T-helper 2 cell treated with Interferon-gamma antibody and Interleukin-4, amounts not matched to agents 5 μg/mL and 100 μg/mL, for 36 hours (primary cell): ENCODE results near the gene CNTFR.

Experiments
- DNase-seq: peaks from one replicate; pipeline ENCODE4 v3.0.0; 2021; ENCODE audit warnings: low spot score
- H3K27ac Mint-ChIP-seq: one replicate; pipeline ENCODE4 v1.8.0; 2021; ENCODE audit warnings: mild to moderate bottlenecking, mixed read lengths
- H3K27me3 Mint-ChIP-seq: one replicate; pipeline ENCODE4 v1.8.0; 2021; ENCODE audit warnings: low read depth, mixed read lengths
- H3K36me3 Mint-ChIP-seq: one replicate; pipeline ENCODE4 v1.8.0; 2021; ENCODE audit warnings: low read depth, mixed read lengths
- H3K4me1 Mint-ChIP-seq: one replicate; pipeline ENCODE4 v1.8.0; 2021; ENCODE audit warnings: low read depth, mixed read lengths
- H3K4me3 Mint-ChIP-seq: one replicate; pipeline ENCODE4 v1.8.0; 2022; ENCODE audit warnings: mild to moderate bottlenecking, moderate library complexity, mixed read lengths
- H3K9me3 Mint-ChIP-seq: one replicate; pipeline ENCODE4 v1.8.0; 2021; ENCODE audit warnings: mixed read lengths

Gene CNTFR

DNA sequence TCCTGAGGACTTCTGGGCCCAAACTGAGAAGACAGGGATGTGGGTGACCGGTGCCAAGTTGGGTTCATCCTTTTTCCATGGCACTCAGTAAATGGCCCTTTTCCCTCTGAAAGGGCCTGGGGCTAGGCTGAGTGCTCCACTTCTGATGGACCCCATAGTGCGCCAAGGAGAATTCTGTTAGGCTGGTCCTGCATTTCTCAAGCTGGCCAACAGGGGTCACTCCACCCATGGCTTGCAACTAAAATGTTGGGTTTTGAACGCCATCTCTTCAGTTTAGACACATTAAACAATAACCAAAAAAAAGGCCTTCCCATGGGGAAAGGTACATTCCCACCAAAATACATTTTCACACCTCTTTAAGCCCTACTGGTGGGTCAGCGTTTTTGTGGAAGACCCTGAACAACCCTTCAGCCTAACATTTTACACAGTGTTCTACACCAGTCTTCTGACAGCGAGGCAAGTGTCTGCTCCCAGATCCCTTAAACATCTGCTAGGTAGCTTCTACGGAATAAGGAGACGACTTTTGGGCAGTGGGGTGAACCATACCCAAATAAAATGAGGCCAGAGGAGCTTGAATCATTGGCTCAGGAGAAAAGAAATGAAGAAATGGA, 27.3 kb downstream of the CNTFR start:
- H3K4me1 Mint-ChIP-seq: no peaks in the 10 kb centered on the region
- no peak overlapping the region for H3K4me3 Mint-ChIP-seq
- no peak overlapping the region for H3K27ac Mint-ChIP-seq
- H3K36me3 Mint-ChIP-seq: no peaks in the 10 kb centered on the region
- H3K27me3 Mint-ChIP-seq: peaks cover 15% of the 10 kb centered on the region
- DNase-seq: no peak
- no peaks in the 10 kb centered on the region for H3K9me3 Mint-ChIP-seq

GRCh38 chr9:34560599-34561214, 28.8 kb downstream of the CNTFR start:
- Mint-ChIP-seq H3K36me3 (no peaks in the 10 kb centered on the region), H3K4me3 (no peak overlapping the region), H3K27ac (no peak overlapping the region), H3K9me3 (no peaks in the 10 kb centered on the region), H3K27me3 (peaks cover 9% of the 10 kb centered on the region), H3K4me1 (no peaks in the 10 kb centered on the region)
- DNase-seq: no peak

GRCh38 chr9:34559624-34560455, 29.7 kb downstream of the CNTFR start:
- H3K4me1 Mint-ChIP-seq: no peaks in the 10 kb centered on the region
- H3K36me3 Mint-ChIP-seq: no peaks in the 10 kb centered on the region
- no peak overlapping the region for H3K4me3 Mint-ChIP-seq
- no peaks in the 10 kb centered on the region for H3K9me3 Mint-ChIP-seq
- no peak overlapping the region for H3K27ac Mint-ChIP-seq
- no peak for DNase-seq
- peaks cover 9% of the 10 kb centered on the region for H3K27me3 Mint-ChIP-seq

- DNase-seq: no peak
- no peaks in the 10 kb centered on the region for H3K36me3 Mint-ChIP-seq
- H3K9me3 Mint-ChIP-seq: no peaks in the 10 kb centered on the region
- no peak overlapping the region for H3K4me3 Mint-ChIP-seq
- H3K4me1 Mint-ChIP-seq: no peaks in the 10 kb centered on the region
- H3K27me3 Mint-ChIP-seq: peaks cover 9% of the 10 kb centered on the region
- H3K27ac Mint-ChIP-seq: no peak overlapping the region
Observed at GRCh38 chr9:34558919-34559623, 30.5 kb downstream of the CNTFR start.

DNA sequence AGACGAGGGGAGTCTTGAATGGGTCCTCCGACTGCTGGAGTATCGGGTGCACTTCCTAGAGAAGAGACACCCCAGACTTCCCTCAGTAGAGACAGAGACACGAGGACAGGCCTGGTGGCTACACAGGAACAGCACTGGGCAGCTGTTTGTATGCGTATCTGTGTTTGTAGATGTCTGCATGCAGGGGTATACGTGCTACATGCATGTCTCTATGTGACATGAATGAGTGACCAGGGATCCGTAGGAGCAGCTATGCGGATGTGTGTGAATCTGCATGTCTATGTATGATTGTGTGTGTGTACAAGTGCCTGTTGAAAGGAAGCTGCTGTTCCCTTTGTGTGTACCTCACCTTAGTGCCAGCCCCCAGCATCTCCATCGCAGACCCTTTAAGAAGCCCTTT, 31.2 kb downstream of the CNTFR start:
- no peak overlapping the region for H3K27ac Mint-ChIP-seq
- peaks cover 9% of the 10 kb centered on the region for H3K27me3 Mint-ChIP-seq
- DNase-seq: no peak
- H3K4me3 Mint-ChIP-seq: no peak overlapping the region
- H3K36me3 Mint-ChIP-seq: no peaks in the 10 kb centered on the region
- H3K9me3 Mint-ChIP-seq: no peaks in the 10 kb centered on the region
- no peaks in the 10 kb centered on the region for H3K4me1 Mint-ChIP-seq

DNA sequence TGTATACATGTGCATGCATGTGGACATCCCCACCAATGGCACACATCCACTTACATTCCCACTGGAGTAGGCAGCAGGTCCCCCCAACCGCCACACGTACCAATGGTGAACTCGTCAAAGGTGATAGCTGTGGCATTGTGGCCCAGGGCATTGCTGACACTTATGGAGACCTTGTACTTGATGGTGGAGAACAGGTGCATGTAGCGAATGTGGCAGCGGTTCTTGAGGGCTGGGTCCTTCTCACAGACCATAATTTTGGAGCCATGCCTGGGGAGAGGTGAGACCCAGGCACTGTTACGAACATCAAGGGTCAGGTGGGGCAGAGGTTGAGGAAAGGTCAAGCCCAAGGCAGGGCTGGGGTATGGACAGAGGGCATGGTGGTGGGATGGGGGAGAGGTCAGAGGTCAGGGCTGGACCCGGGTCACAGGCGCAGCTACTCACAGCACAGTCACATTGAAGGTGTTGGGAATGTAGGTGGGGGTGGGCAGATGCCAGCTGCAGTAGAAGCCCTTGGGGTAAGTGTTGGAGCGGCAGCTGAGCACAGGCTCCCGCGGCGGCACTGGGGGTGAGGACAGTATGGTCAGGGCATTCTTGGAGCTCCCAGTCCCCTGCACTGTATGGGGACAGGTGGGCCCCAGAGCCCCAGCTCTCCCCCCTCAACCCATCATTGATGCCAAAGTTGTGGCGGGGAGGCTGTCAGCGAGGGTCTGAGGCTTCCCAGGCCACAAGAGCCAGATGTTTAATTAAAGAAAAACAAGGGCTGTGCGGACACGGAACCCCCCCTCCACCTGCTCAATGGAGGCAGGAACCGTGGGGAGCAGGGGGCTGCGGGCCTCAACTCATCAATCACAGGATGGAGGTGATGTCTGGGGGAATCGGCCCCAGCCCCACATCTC, 31.9 kb downstream of the CNTFR start:
- no peaks in the 10 kb centered on the region for H3K36me3 Mint-ChIP-seq
- peaks cover 9% of the 10 kb centered on the region for H3K27me3 Mint-ChIP-seq
- H3K9me3 Mint-ChIP-seq: no peaks in the 10 kb centered on the region
- no peak for DNase-seq
- no peaks in the 10 kb centered on the region for H3K4me1 Mint-ChIP-seq
- H3K27ac Mint-ChIP-seq: no peak overlapping the region
- H3K4me3 Mint-ChIP-seq: no peak overlapping the region

GRCh38 chr9:34556949-34557348, 32.6 kb downstream of the CNTFR start:
- Mint-ChIP-seq H3K27ac (no peak overlapping the region), H3K4me1 (no peaks in the 10 kb centered on the region), H3K27me3 (peaks cover 9% of the 10 kb centered on the region), H3K36me3 (no peaks in the 10 kb centered on the region), H3K9me3 (no peaks in the 10 kb centered on the region), H3K4me3 (no peak overlapping the region)
- DNase-seq: no peak

- Mint-ChIP-seq H3K4me3 (no peak overlapping the region), H3K9me3 (no peaks in the 10 kb centered on the region), H3K4me1 (no peaks in the 10 kb centered on the region), H3K36me3 (no peaks in the 10 kb centered on the region), H3K27me3 (peaks cover 8% of the 10 kb centered on the region), H3K27ac (no peak overlapping the region)
- no peak for DNase-seq
Observed at GRCh38 chr9:34555936-34556525, 33.5 kb downstream of the CNTFR start.

DNA sequence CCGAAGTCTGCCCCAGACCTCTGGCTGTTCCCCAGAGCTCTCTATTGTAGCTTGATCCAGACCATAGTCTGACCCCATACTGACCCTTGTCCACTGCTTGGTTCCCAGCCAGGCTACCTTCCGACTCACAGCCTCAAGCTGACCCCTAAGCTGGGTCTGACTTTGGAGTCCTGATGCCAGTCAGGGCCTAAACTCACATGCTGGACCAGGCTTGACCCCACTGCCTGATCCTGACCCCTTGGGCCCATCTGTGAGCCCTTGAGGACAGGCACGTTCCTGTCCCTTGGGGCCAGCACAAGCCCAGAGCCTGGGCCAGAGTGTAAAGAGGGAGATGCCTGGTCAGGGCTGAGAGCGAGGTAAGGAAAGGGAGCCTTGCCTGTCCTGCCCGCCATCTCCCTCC, 34.0 kb downstream of the CNTFR start:
- no peaks in the 10 kb centered on the region for H3K4me1 Mint-ChIP-seq
- DNase-seq: no peak
- H3K27ac Mint-ChIP-seq: no peak overlapping the region
- peaks cover 8% of the 10 kb centered on the region for H3K27me3 Mint-ChIP-seq
- H3K36me3 Mint-ChIP-seq: no peaks in the 10 kb centered on the region
- no peak overlapping the region for H3K4me3 Mint-ChIP-seq
- no peaks in the 10 kb centered on the region for H3K9me3 Mint-ChIP-seq

- H3K27me3 Mint-ChIP-seq: peaks cover 4% of the 10 kb centered on the region
- DNase-seq: no peak
- no peak overlapping the region for H3K4me3 Mint-ChIP-seq
- H3K4me1 Mint-ChIP-seq: no peaks in the 10 kb centered on the region
- no peak overlapping the region for H3K27ac Mint-ChIP-seq
- H3K36me3 Mint-ChIP-seq: no peaks in the 10 kb centered on the region
- H3K9me3 Mint-ChIP-seq: no peaks in the 10 kb centered on the region
Observed at GRCh38 chr9:34555002-34555348, 34.5 kb downstream of the CNTFR start.

DNA sequence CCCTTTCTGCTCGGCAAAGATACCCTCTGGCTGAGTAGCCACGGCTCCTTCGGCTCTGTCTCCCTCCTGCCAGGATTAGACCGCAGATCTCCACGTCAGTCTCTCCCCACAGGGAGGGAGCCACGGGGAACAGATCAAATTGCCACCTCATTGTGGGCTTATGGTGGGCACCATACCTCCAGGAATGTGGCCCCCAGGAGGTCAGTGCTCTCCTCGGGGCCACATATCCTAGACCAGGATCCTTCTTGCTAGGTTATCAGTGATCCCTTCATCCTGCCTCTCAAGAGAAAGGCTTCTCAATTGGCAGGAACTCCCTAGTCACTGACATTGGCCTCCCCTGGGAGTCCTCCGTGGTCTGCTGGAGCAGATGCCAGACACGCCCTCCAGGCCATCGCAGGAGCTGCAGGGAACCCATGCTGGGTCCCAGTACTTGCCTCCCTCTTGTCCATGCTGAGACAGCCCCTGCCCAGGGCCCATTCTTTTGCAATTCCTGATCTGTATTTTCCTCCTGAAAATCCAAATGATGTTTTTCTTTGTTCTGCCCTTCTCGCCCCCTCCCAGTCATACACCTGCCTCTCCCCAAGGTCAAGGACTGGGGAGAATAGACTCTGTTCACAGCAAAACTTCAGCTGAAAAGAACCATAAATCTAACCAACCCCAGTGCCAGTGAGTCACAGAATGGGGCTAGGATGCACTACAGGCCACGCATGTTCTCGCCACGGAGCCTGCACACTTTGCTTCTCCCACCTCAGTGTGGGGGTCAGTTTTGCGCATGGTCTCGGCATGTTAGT, 35.1 kb downstream of the CNTFR start:
- Mint-ChIP-seq H3K27ac (no peak overlapping the region), H3K4me1 (no peaks in the 10 kb centered on the region), H3K9me3 (no peaks in the 10 kb centered on the region), H3K36me3 (no peaks in the 10 kb centered on the region), H3K27me3 (peaks cover 2% of the 10 kb centered on the region), H3K4me3 (no peak overlapping the region)
- no peak for DNase-seq

- no peaks in the 10 kb centered on the region for H3K36me3 Mint-ChIP-seq
- DNase-seq: no peak
- H3K4me3 Mint-ChIP-seq: no peak overlapping the region
- H3K27ac Mint-ChIP-seq: no peak overlapping the region
- no peaks in the 10 kb centered on the region for H3K9me3 Mint-ChIP-seq
- peaks cover 2% of the 10 kb centered on the region for H3K27me3 Mint-ChIP-seq
- H3K4me1 Mint-ChIP-seq: no peaks in the 10 kb centered on the region
Observed at GRCh38 chr9:34553511-34554021, 36.0 kb downstream of the CNTFR start.
